Endothelial cell of umbilical vein (primary cell): ENCODE data around the gene RNF150.

ENCODE experiments used
- CTCF ChIP-seq, 2 donors: IDR thresholded peaks; 1 replicate in 1 of 2; 2 replicates in 1 of 2; pipeline ENCODE4 v1.5.1; 2011; ENCODE audit warnings: low read length in 2 of 2, mild to moderate bottlenecking in 2 of 2, moderate library complexity in 2 of 2, control low read depth in 1 of 2, inconsistent platforms in 1 of 2, low read depth in 1 of 2; ENCODE audit not compliant: insufficient read depth in 1 of 2; ENCODE audit errors: extremely low read depth in 1 of 2
- JUN ChIP-seq: IDR thresholded peaks from 2 replicates; pipeline ENCODE4 v1.6.1; 2011; ENCODE audit warnings: borderline replicate concordance, low read depth; ENCODE audit not compliant: insufficient read length, insufficient read depth
- MAX ChIP-seq: IDR thresholded peaks from 2 replicates; pipeline ENCODE4 v1.6.1; 2011; ENCODE audit not compliant: insufficient read depth, insufficient read length
- POLR2AphosphoS5 ChIP-seq: IDR thresholded peaks from 2 replicates; pipeline ENCODE4 v1.6.1; 2012; ENCODE audit warnings: low read depth, mild to moderate bottlenecking, control low read depth, low read length, moderate library complexity; ENCODE audit not compliant: insufficient read depth

GRCh38 chr4:141132072-141132708 is 1.1 kb downstream of the RNF150 start:
- TF ChIP-seq CTCF (IDR thresholded peaks at IDR 0.05; ENCODE audit: extremely low read depth in 1 of 2, insufficient read depth in 1 of 2, low read depth in 1 of 2, low read length in 2 of 2), result no peak
- no peak for TF ChIP-seq JUN
- TF ChIP-seq MAX, result no peak
- no peak for TF ChIP-seq POLR2AphosphoS5
